ENCODE results near the gene PCSK7.

- TF ChIP-seq CTCF (conservative IDR thresholded peaks at IDR 0.05; ENCODE audit: low read depth, low read length) (no peak), POLR2A (IDR thresholded peaks at IDR 0.05; ENCODE audit: low read depth, low read length) (no peak), MAZ (IDR thresholded peaks at IDR 0.05; ENCODE audit: borderline replicate concordance, low read depth, low read length) (no peak), ELK1 (IDR thresholded peaks at IDR 0.05; ENCODE audit: borderline replicate concordance, low read depth, low read length) (no peak), NFE2L2 (IDR thresholded peaks at IDR 0.05; ENCODE audit: low read depth, low read length) (no peak), USF2 (IDR thresholded peaks at IDR 0.05; ENCODE audit: low read depth, low read length) (no peak), RAD21 (IDR thresholded peaks at IDR 0.05; ENCODE audit: low read length) (no peak), MXI1 (IDR thresholded peaks at IDR 0.05; ENCODE audit: borderline replicate concordance, low read depth, low read length) (no peak), CHD1 (IDR thresholded peaks at IDR 0.05; ENCODE audit: low read depth, low read length) (no peak)
These were observed 55.7 kb downstream of the PCSK7 start for GRCh38 chr11:117176186-117176585.
